K562 (cell line): ENCODE results near the gene ALPK1. TPM values are rescaled to one million over a fixed set of nuclear protein-coding genes. Genes with fewer than 3 reads are reported as not detected.

Experiments used
- ATAC-seq: fragments of 200-7000 bp; cut with Tn5 transposase; 3 replicates; pipeline ENCODE4 v1.9.1; 2020; ENCODE audit warnings: moderate library complexity
- BruUV-seq: library from RNA; stranded (reverse); fragments of 400-500 nt; replicated peaks from 2 replicates; lab custom pipeline; 2021; lab: Mats Ljungman, UMichigan
- CTCF ChIA-PET: fragments of 300-600 bp; formaldehyde crosslinking; extraction: SDS; loops from one replicate; lab custom pipeline; 2021; ENCODE audit warnings: low intra/inter-chr PET ratio; lab: Yijun Ruan, JAX
- POLR2A ChIA-PET: fragments of 300-600, 350-650 bp; sonication (Branson Sonifier 250); formaldehyde crosslinking; extraction: SDS; loops from one replicate; lab custom pipeline; 2021; ENCODE audit warnings: antibody characterized with exemption, inconsistent platforms; lab: Yijun Ruan, JAX
- DNase-seq, 4 experiments: peaks; one replicate each; pipeline versions ENCODE4 v3.0.0 to v3.0.0-alpha.2; 2011 to 2018; ENCODE audit warnings: low spot score in 3 of 4, mixed read lengths in 3 of 4; ENCODE audit errors: extremely low read depth in 1 of 4
- FAIRE-seq: peaks from 2 replicates; lab custom pipeline; 2011; peaks lifted over from hg19 to GRCh38; lab: Jason Lieb, UNC
- H2AFZ ChIP-seq: 2 replicates; pipeline ENCODE4 v1.6.0; 2011; ENCODE audit warnings: low read depth, low read length, control low read depth, inconsistent platforms
- H3K27ac ChIP-seq: fragments of 200-600 bp; 3 replicates; pipeline ENCODE4 v1.8.0; 2011; ENCODE audit warnings: low read depth, mild to moderate bottlenecking, control low read depth, inconsistent platforms, low read length, moderate library complexity, mixed read lengths; ENCODE audit errors: extremely low read depth
- H3K27me3 ChIP-seq, 2 experiments: fragments of 300-600 bp in 1 of 2; 2 replicates in 1 of 2; 3 replicates in 1 of 2; pipeline versions ENCODE4 v1.6.0 to v1.8.0; 2011; ENCODE audit warnings: inconsistent platforms in 2 of 2, low read length in 2 of 2, mild to moderate bottlenecking in 1 of 2, mixed read lengths in 1 of 2, moderate library complexity in 1 of 2; ENCODE audit not compliant: control insufficient read depth in 2 of 2, insufficient read depth in 2 of 2
- H3K36me3 ChIP-seq: fragments of 300-600 bp; 3 replicates; pipeline ENCODE4 v1.8.0; 2011; ENCODE audit warnings: mild to moderate bottlenecking, low read length, inconsistent platforms; ENCODE audit not compliant: control insufficient read depth, insufficient read depth
- H3K4me1 ChIP-seq, 2 experiments: fragments of 200-600 bp in 1 of 2; replicated peaks in 1 of 2; 2 replicates in 1 of 2; 3 replicates in 1 of 2; pipeline versions ENCODE4 v1.5.1 to v1.8.0; 2011; ENCODE audit warnings: inconsistent platforms in 2 of 2, low read length in 2 of 2, mild to moderate bottlenecking in 1 of 2, mixed read lengths in 1 of 2, moderate library complexity in 1 of 2; ENCODE audit not compliant: control insufficient read depth in 2 of 2, insufficient read depth in 2 of 2
- H3K4me2 ChIP-seq: 2 replicates; pipeline ENCODE4 v1.6.1; 2011; ENCODE audit warnings: low read length, control low read depth, inconsistent platforms, mixed read lengths; ENCODE audit not compliant: insufficient read depth
- H3K4me3 ChIP-seq: fragments of 200-600 bp; sonication (generic), shearing (Covaris generic); 2 replicates; pipeline ENCODE4 v1.5.1; 2016; ENCODE audit warnings: control low read depth, inconsistent platforms
- H3K79me2 ChIP-seq: fragments of 200-600 bp; 3 replicates; pipeline ENCODE4 v1.8.0; 2011; ENCODE audit warnings: low read length, inconsistent platforms; ENCODE audit not compliant: control insufficient read depth, insufficient read depth
- H3K9ac ChIP-seq, 2 experiments: 2 replicates each; pipeline versions ENCODE4 v1.6.0 to v1.6.1; 2011; ENCODE audit warnings: low read depth in 2 of 2, low read length in 2 of 2, control low read depth in 1 of 2, inconsistent platforms in 1 of 2, mild to moderate bottlenecking in 1 of 2, mixed read lengths in 1 of 2; ENCODE audit not compliant: insufficient read depth in 1 of 2
- H3K9me1 ChIP-seq: one replicate; pipeline ENCODE4 v1.6.0; 2011; ENCODE audit warnings: inconsistent platforms, mild to moderate bottlenecking, low read length, moderate library complexity; ENCODE audit not compliant: control insufficient read depth, insufficient read depth
- H3K9me3 ChIP-seq: replicated peaks from 2 replicates; pipeline ENCODE4 v1.5.1; 2011; ENCODE audit warnings: low read depth, low read length, inconsistent platforms; ENCODE audit not compliant: control insufficient read depth, insufficient read depth
- H4K20me1 ChIP-seq: replicated peaks from 2 replicates; pipeline ENCODE4 v1.6.1; 2011; ENCODE audit warnings: low read length, inconsistent platforms, mixed read lengths; ENCODE audit not compliant: control insufficient read depth, insufficient read depth
- CCAR2 ChIP-seq: fragments of 200-400 bp; formaldehyde crosslinking; IDR thresholded peaks from 2 replicates; pipeline ENCODE4 v1.6.1; 2017; ENCODE audit warnings: mild to moderate bottlenecking, low read depth, low read length
- CUX1 ChIP-seq: fragments of 200-800 bp; sonication (Bioruptor generic); IDR thresholded peaks from 2 replicates; pipeline ENCODE4 v1.6.1; 2016; ENCODE audit warnings: missing genetic modification characterization, missing compliant biosample characterization
- E2F4 ChIP-seq: sonication (generic); formaldehyde crosslinking; IDR thresholded peaks from 2 replicates; pipeline ENCODE4 v1.8.0; 2022; ENCODE audit warnings: mild to moderate bottlenecking, low read depth, missing genetic modification reagents
- MAZ ChIP-seq, 2 experiments: fragments of 450-650 bp in 1 of 2; sonication (generic) in 1 of 2; formaldehyde crosslinking; IDR thresholded peaks in 1 of 2; conservative IDR thresholded peaks in 1 of 2; 2 replicates each; pipeline versions ENCODE4 v1.4.0 to v1.5.0; 2020; ENCODE audit warnings: mild to moderate bottlenecking in 1 of 2, missing genetic modification reagents in 1 of 2
- MTA2 ChIP-seq: fragments of 450-650 bp; IDR thresholded peaks from 2 replicates; pipeline ENCODE4 v1.6.1; 2016; ENCODE audit warnings: low read depth
- NFATC3 ChIP-seq: fragments of 450-650 bp; IDR thresholded peaks from 2 replicates; pipeline ENCODE4 v1.6.1; 2017; ENCODE audit warnings: mild to moderate bottlenecking
- NR3C1 ChIP-seq: sonication (generic); formaldehyde crosslinking; IDR thresholded peaks from 2 replicates; pipeline ENCODE4 v1.8.1; 2022; ENCODE audit warnings: missing genetic modification reagents
- TCFL5 ChIP-seq: fragments of 250-450 bp; sonication (Bioruptor Pico); conservative IDR thresholded peaks from 2 replicates; pipeline ENCODE4 v1.6.1; 2021; ENCODE audit warnings: mild to moderate bottlenecking, moderate library complexity, matching md5 sums
- WGBS: fragments of 100-300 bp; shearing (Covaris generic); methylation state at CpG from one replicate; pipeline ENCODE4 v1.1.6; 2016; ENCODE audit warnings: low coverage, mixed read lengths; ENCODE audit not compliant: insufficient coverage; ENCODE audit errors: missing lambda C conversion rate; 5-methylcytosine and 5-hydroxymethylcytosine counted together
- in situ Hi-C: fragments of 300-500 bp; cut with MboI; formaldehyde crosslinking; loops from 4 replicates; pipeline ENCODE4 v1.15.0; 2018; ENCODE audit warnings: inconsistent platforms, mixed read lengths
- intact Hi-C: fragments of 100-400 bp; cut with micrococcal nuclease; formaldehyde crosslinking; loops from 2 replicates; pipeline ENCODE4 v1.14.2; 2022
- polyA plus RNA-seq, 8 experiments: library from polyadenylated mRNA; depleted of rRNA in 4 of 8; stranded (reverse) in 5 of 8; unstranded in 3 of 8; fragments of >200 nt; fragmentation: Nextera tagmentation in 2 of 8; fragmentation: Illumina TruSeq in 1 of 8; extraction: Ambion mirVana in 2 of 8; extraction: Trizol in 1 of 8; gene quantifications; 2 replicates each; pipeline versions ENCODE4 v1.2.1 to v1.2.3, GENCODE V29; 2011 to 2014; ENCODE audit warnings: inconsistent platforms in 1 of 8, missing spikeins in 1 of 8
- total RNA-seq, 7 experiments: library from RNA; depleted of rRNA in 6 of 7; stranded (reverse); fragments of >200 nt in 6 of 7; fragmentation: Illumina TruSeq in 2 of 7; extraction: Trizol in 2 of 7; gene quantifications; 2 replicates each; pipeline versions ENCODE4 v1.2.1 to v1.2.3, GENCODE V29; 2011 to 2021; ENCODE audit warnings: low replicate concordance in 1 of 7

Gene ALPK1
- total and polyA plus RNA-seq, 9 of the 15 experiments (the other 6 are each of a cell fraction or from before 2014, with no cell fraction given): 2.3 to 6.9 (median 4.6) TPM

- no peak for TF ChIP-seq E2F4 (CRISPR knock-in tag)
- no peak for TF ChIP-seq NR3C1 (CRISPR knock-in tag)
Observed at GRCh38 chr4:112327965-112328733, 31.0 kb downstream of the ALPK1 start (continued).

- TF ChIP-seq TCFL5 (CRISPR knock-in tag) (no peak), CUX1 (CRISPR knock-in tag) (no peak), MTA2 (no peak), NFATC3 (no peak), MAZ (CRISPR knock-in tag; conservative IDR thresholded peaks at IDR 0.05 in 1 of 2, IDR thresholded peaks at IDR 0.05 in 1 of 2) (no peak), CCAR2 (no peak)
- intact Hi-C loops: loop anchor here (1.0 to 10.0 kb wide), 4 partner anchors 195 to 434 kb away; no protein-coding TSS in a partner anchor
- no peaks in the 10 kb centered on the region for H3K79me2 ChIP-seq
- no TSS peak for BruUV-seq
- no peaks in the 10 kb centered on the region for H3K9me1 ChIP-seq
- ATAC-seq (no peak), FAIRE-seq (no peak), DNase-seq (no peak)
- H2AFZ ChIP-seq: no peak overlapping the region
- no peak overlapping the region for H3K4me2 ChIP-seq
- no peaks in the 10 kb centered on the region for H4K20me1 ChIP-seq
- H3K9ac ChIP-seq: no peak overlapping the region
- ChIA-PET POLR2A (no interaction called here), CTCF (interaction anchor here (1.3 kb wide), 1 partner anchor 196 kb away, joined by 9 read pairs; no protein-coding TSS in a partner anchor)
- no peaks in the 10 kb centered on the region for H3K4me1 ChIP-seq
- H3K27me3 ChIP-seq: no peaks in the 10 kb centered on the region
- H3K36me3 ChIP-seq: no peaks in the 10 kb centered on the region
- no peaks in the 10 kb centered on the region for H3K9me3 ChIP-seq
- 8% methylated on average over 4 of the region's 4 CpGs for WGBS
- in situ Hi-C loops: loop anchor here (25.0 kb wide), 1 partner anchor 434 kb away; no protein-coding TSS in a partner anchor
- no peak overlapping the region for H3K4me3 ChIP-seq
- H3K27ac ChIP-seq: no peak overlapping the region
Observed at GRCh38 chr4:112328734-112329130, 31.6 kb downstream of the ALPK1 start.
